Measurements from ENCODE around the gene UGT2B7. TPM values are rescaled to one million over a fixed set of nuclear protein-coding genes. Genes with fewer than 3 reads are reported as not detected.

The UGT2B7 gene
- total and polyA plus RNA-seq, 5 donors from 2014 or later = not detected

- Histone ChIP-seq H3K36me3 (ENCODE audit: control insufficient read depth, insufficient read depth, low read length) (no peaks in the 10 kb centered on the region), H3K4me3 (ENCODE audit: low read depth, low read length) (no peak overlapping the region), H3K27me3 (ENCODE audit: control insufficient read depth, insufficient read depth, low read length) (no peaks in the 10 kb centered on the region), H3K4me1 (ENCODE audit: control insufficient read depth, insufficient read depth, low read length, poor library complexity, severe bottlenecking) (no peaks in the 10 kb centered on the region), H3K9me3 (ENCODE audit: control insufficient read depth in 2 of 2, low read length in 2 of 2) (no peaks in the 10 kb centered on the region), H3K27ac (ENCODE audit: insufficient read depth, low read length, poor library complexity, severe bottlenecking) (no peak overlapping the region)
- no peaks in the 10 kb centered on the region for H3K27me3 Mint-ChIP-seq
- H3K4me1 Mint-ChIP-seq = no peaks in the 10 kb centered on the region
- no peak overlapping the region for H3K27ac Mint-ChIP-seq
- H3K4me3 Mint-ChIP-seq = no peak overlapping the region
- peaks cover 0 to 1% (median 0%) of the 10 kb centered on the region in 7 donors for H3K9me3 Mint-ChIP-seq
- ATAC-seq (ENCODE audit: low read depth in 2 of 2) (no peak), DNase-seq (no peak)
- H3K36me3 Mint-ChIP-seq = no peaks in the 10 kb centered on the region
These were observed 40.1 kb upstream of the UGT2B7 start for GRCh38 chr4:69056150-69056549.

DNA sequence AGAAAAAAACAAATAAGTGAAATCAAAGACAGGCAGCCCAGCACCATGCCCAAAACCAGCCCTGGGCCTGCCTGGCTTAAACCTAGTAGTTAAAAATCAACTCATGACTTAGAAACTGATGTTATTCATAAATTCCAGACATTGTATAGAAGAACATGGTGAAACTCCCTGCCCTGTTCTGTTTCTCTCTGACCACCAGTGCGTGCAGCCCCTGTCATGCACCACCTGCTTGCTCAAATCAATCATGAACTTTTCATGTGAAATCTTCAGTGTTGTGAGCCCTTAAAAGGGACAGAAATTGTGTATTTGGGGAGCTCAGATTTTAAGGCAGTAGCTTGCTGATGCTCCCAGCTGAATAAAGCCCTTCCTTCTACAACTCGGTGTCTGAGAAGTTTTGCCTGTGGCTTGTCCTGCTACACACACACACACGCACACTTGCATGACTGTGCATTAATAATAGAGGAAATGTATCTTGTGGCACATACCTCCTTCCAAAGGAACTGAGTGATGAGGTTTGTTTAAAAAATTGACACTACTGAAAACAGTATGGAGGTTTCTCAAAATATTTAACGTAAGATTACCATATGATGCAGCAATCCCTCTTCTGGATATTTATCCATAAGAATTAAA, 39.2 kb upstream of the UGT2B7 start:
- DNase-seq (no peak), ATAC-seq (ENCODE audit: low read depth in 2 of 2) (no peak)
- Histone ChIP-seq H3K4me3 (ENCODE audit: low read depth, low read length) (no peak overlapping the region), H3K9me3 (ENCODE audit: control insufficient read depth in 2 of 2, low read length in 2 of 2) (no peaks in the 10 kb centered on the region), H3K27ac (ENCODE audit: insufficient read depth, low read length, poor library complexity, severe bottlenecking) (no peak overlapping the region), H3K4me1 (ENCODE audit: control insufficient read depth, insufficient read depth, low read length, poor library complexity, severe bottlenecking) (no peaks in the 10 kb centered on the region), H3K27me3 (ENCODE audit: control insufficient read depth, insufficient read depth, low read length) (no peaks in the 10 kb centered on the region), H3K36me3 (ENCODE audit: control insufficient read depth, insufficient read depth, low read length) (no peaks in the 10 kb centered on the region)
- Mint-ChIP-seq H3K4me1 (no peaks in the 10 kb centered on the region), H3K27ac (no peak overlapping the region), H3K27me3 (no peaks in the 10 kb centered on the region), H3K4me3 (no peak overlapping the region), H3K36me3 (no peaks in the 10 kb centered on the region), H3K9me3 (peaks cover 0 to 1% (median 0%) of the 10 kb centered on the region in 7 donors)

GRCh38 chr4:69057620-69058409, 38.5 kb upstream of the UGT2B7 start:
- H3K9me3 ChIP-seq (ENCODE audit: control insufficient read depth in 2 of 2, low read length in 2 of 2) = no peaks in the 10 kb centered on the region
- H3K36me3 Mint-ChIP-seq = no peaks in the 10 kb centered on the region
- H3K36me3 ChIP-seq (ENCODE audit: control insufficient read depth, insufficient read depth, low read length) = no peaks in the 10 kb centered on the region
- H3K4me1 ChIP-seq (ENCODE audit: control insufficient read depth, insufficient read depth, low read length, poor library complexity, severe bottlenecking) = no peaks in the 10 kb centered on the region
- no peak overlapping the region for H3K27ac Mint-ChIP-seq
- H3K27me3 ChIP-seq (ENCODE audit: control insufficient read depth, insufficient read depth, low read length) = no peaks in the 10 kb centered on the region
- no peak overlapping the region for H3K4me3 ChIP-seq (ENCODE audit: low read depth, low read length)
- DNase-seq (no peak), ATAC-seq (ENCODE audit: low read depth in 2 of 2) (no peak)
- no peak overlapping the region for H3K4me3 Mint-ChIP-seq
- H3K27ac ChIP-seq (ENCODE audit: insufficient read depth, low read length, poor library complexity, severe bottlenecking) = no peak overlapping the region
- H3K9me3 Mint-ChIP-seq = peaks cover 0 to 1% (median 0%) of the 10 kb centered on the region in 7 donors
- no peaks in the 10 kb centered on the region for H3K27me3 Mint-ChIP-seq
- no peaks in the 10 kb centered on the region for H3K4me1 Mint-ChIP-seq

DNA sequence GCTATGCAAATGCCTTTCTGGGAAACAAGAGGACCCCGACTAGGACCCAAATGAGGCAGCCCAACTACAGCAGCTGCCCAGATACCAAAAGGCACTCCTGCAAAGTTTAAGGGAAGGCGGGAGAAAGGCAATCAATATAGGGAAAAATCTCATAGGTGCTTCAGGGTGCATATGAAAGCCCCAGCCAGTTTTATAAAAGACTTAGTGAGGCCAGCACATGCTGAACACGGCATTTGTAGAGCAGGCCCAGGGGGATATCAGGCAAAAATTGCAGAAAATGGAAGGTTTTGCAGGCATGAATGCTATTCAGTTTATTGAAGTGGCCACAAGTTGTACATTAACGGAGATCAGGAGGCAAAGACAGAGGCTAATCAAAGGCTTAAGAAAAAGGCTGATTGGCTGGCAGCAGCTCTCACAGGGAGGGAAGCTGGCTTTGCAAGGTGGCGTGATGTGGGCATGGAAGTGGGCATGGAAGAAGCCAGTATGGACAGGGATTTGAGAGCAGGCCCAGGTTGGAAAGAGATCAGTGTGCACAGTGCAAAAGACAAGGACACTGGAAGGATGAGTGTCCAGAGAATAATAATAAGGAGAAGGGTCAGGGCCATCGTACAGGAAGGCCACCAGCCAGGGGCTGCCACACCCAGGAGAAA, 37.7 kb upstream of the UGT2B7 start:
- no peak overlapping the region for H3K4me3 Mint-ChIP-seq
- DNase-seq (no peak), ATAC-seq (ENCODE audit: low read depth in 2 of 2) (no peak)
- H3K4me3 ChIP-seq (ENCODE audit: low read depth, low read length) = no peak overlapping the region
- no peaks in the 10 kb centered on the region for H3K4me1 ChIP-seq (ENCODE audit: control insufficient read depth, insufficient read depth, low read length, poor library complexity, severe bottlenecking)
- no peaks in the 10 kb centered on the region for H3K27me3 ChIP-seq (ENCODE audit: control insufficient read depth, insufficient read depth, low read length)
- H3K36me3 ChIP-seq (ENCODE audit: control insufficient read depth, insufficient read depth, low read length) = no peaks in the 10 kb centered on the region
- no peaks in the 10 kb centered on the region for H3K36me3 Mint-ChIP-seq
- H3K27ac Mint-ChIP-seq = no peak overlapping the region
- H3K9me3 ChIP-seq (ENCODE audit: control insufficient read depth in 2 of 2, low read length in 2 of 2) = no peaks in the 10 kb centered on the region
- H3K27ac ChIP-seq (ENCODE audit: insufficient read depth, low read length, poor library complexity, severe bottlenecking) = no peak overlapping the region
- peaks cover 0 to 2% (median 0%) of the 10 kb centered on the region in 7 donors for H3K9me3 Mint-ChIP-seq
- no peaks in the 10 kb centered on the region for H3K27me3 Mint-ChIP-seq
- H3K4me1 Mint-ChIP-seq = no peaks in the 10 kb centered on the region

GRCh38 chr4:69060651-69061308, 35.5 kb upstream of the UGT2B7 start:
- H3K36me3 ChIP-seq (ENCODE audit: control insufficient read depth, insufficient read depth, low read length) = no peaks in the 10 kb centered on the region
- H3K27me3 Mint-ChIP-seq = no peaks in the 10 kb centered on the region
- no peak overlapping the region for H3K27ac ChIP-seq (ENCODE audit: insufficient read depth, low read length, poor library complexity, severe bottlenecking)
- H3K4me1 ChIP-seq (ENCODE audit: control insufficient read depth, insufficient read depth, low read length, poor library complexity, severe bottlenecking) = no peaks in the 10 kb centered on the region
- ATAC-seq (ENCODE audit: low read depth in 2 of 2) (no peak), DNase-seq (no peak)
- H3K36me3 Mint-ChIP-seq = no peaks in the 10 kb centered on the region
- peaks cover 0 to 2% (median 0%) of the 10 kb centered on the region in 7 donors for H3K9me3 Mint-ChIP-seq
- H3K9me3 ChIP-seq (ENCODE audit: control insufficient read depth in 2 of 2, low read length in 2 of 2) = no peaks in the 10 kb centered on the region
- H3K4me1 Mint-ChIP-seq = no peaks in the 10 kb centered on the region
- no peaks in the 10 kb centered on the region for H3K27me3 ChIP-seq (ENCODE audit: control insufficient read depth, insufficient read depth, low read length)
- no peak overlapping the region for H3K27ac Mint-ChIP-seq
- H3K4me3 ChIP-seq (ENCODE audit: low read depth, low read length) = no peak overlapping the region
- H3K4me3 Mint-ChIP-seq = no peak overlapping the region

- H3K27ac Mint-ChIP-seq = no peak overlapping the region
- ATAC-seq (ENCODE audit: low read depth in 2 of 2) = no peak
- H3K27me3 Mint-ChIP-seq = no peaks in the 10 kb centered on the region
- Histone ChIP-seq H3K27ac (ENCODE audit: insufficient read depth, low read length, poor library complexity, severe bottlenecking) (no peak overlapping the region), H3K27me3 (ENCODE audit: control insufficient read depth, insufficient read depth, low read length) (no peaks in the 10 kb centered on the region), H3K36me3 (ENCODE audit: control insufficient read depth, insufficient read depth, low read length) (no peaks in the 10 kb centered on the region), H3K4me3 (ENCODE audit: low read depth, low read length) (no peak overlapping the region), H3K4me1 (ENCODE audit: control insufficient read depth, insufficient read depth, low read length, poor library complexity, severe bottlenecking) (no peaks in the 10 kb centered on the region), H3K9me3 (ENCODE audit: control insufficient read depth in 2 of 2, low read length in 2 of 2) (no peaks in the 10 kb centered on the region)
- no peak overlapping the region for H3K4me3 Mint-ChIP-seq
- H3K36me3 Mint-ChIP-seq = no peaks in the 10 kb centered on the region
- no peak for DNase-seq
- no peaks in the 10 kb centered on the region for H3K4me1 Mint-ChIP-seq
- H3K9me3 Mint-ChIP-seq = peaks cover 0 to 2% (median 0%) of the 10 kb centered on the region in 7 donors
These were observed 31.9 kb upstream of the UGT2B7 start for GRCh38 chr4:69064391-69064790.

DNA sequence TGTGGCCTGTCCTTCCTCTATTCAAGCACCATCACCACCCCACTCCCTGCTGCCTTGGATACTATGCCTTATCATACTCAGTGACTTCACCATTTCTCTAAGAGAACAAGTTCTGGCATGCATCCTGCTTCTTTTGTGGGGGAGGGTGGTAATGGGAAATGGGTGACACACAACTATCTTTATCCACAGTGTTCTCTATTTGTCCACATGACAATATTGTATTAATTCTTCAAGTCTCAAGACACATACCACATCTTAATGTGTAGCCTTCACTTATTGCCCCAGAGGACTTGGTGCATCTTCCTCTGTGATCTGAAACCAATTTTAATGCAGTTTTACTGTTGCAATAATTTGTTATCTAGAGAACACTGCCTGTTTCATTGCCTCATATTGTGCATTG, 29.3 kb upstream of the UGT2B7 start:
- Mint-ChIP-seq H3K27ac (no peak overlapping the region), H3K9me3 (peaks cover 0 to 2% (median 0%) of the 10 kb centered on the region in 7 donors), H3K36me3 (no peaks in the 10 kb centered on the region), H3K4me1 (no peaks in the 10 kb centered on the region), H3K27me3 (no peaks in the 10 kb centered on the region), H3K4me3 (no peak overlapping the region)
- Histone ChIP-seq H3K27ac (ENCODE audit: insufficient read depth, low read length, poor library complexity, severe bottlenecking) (no peak overlapping the region), H3K36me3 (ENCODE audit: control insufficient read depth, insufficient read depth, low read length) (no peaks in the 10 kb centered on the region), H3K9me3 (ENCODE audit: control insufficient read depth in 2 of 2, low read length in 2 of 2) (no peaks in the 10 kb centered on the region), H3K4me3 (ENCODE audit: low read depth, low read length) (no peak overlapping the region), H3K4me1 (ENCODE audit: control insufficient read depth, insufficient read depth, low read length, poor library complexity, severe bottlenecking) (no peaks in the 10 kb centered on the region), H3K27me3 (ENCODE audit: control insufficient read depth, insufficient read depth, low read length) (no peaks in the 10 kb centered on the region)
- no peak for DNase-seq
- ATAC-seq (ENCODE audit: low read depth in 2 of 2) = no peak
